H9 (cell line): ENCODE results near the gene PTPRN2. TPM values are rescaled to one million over a fixed set of nuclear protein-coding genes. Genes with fewer than 3 reads are reported as not detected.
A peak's percentile ranks its signal among the peaks of the same experiment; 100 is the strongest.

Experiments
- DNase-seq: peaks from one replicate; pipeline ENCODE4 v3.0.0-alpha.2; 2017
- H2AFZ ChIP-seq: one replicate; pipeline ENCODE4 v1.6.1; 2013; ENCODE audit warnings: mild to moderate bottlenecking, low read length, control low read depth, moderate library complexity
- H2AK5ac ChIP-seq: 2 replicates; pipeline ENCODE4 v1.6.1; 2013; ENCODE audit warnings: low read length, control low read depth, mixed read lengths; ENCODE audit not compliant: insufficient read length
- H2BK120ac ChIP-seq: one replicate; pipeline ENCODE4 v1.6.1; 2013; ENCODE audit warnings: low read depth, mild to moderate bottlenecking, low read length, control low read depth, inconsistent platforms; ENCODE audit not compliant: poor library complexity, severe bottlenecking
- H2BK12ac ChIP-seq: 2 replicates; pipeline ENCODE4 v1.6.1; 2013; ENCODE audit warnings: low read length, control low read depth, mixed read lengths, low read depth; ENCODE audit not compliant: insufficient read length
- H2BK15ac ChIP-seq: 2 replicates; pipeline ENCODE4 v1.6.1; 2013; ENCODE audit warnings: low read depth, low read length, control low read depth
- H2BK20ac ChIP-seq: one replicate; pipeline ENCODE4 v1.6.1; 2013; ENCODE audit warnings: low read depth, mild to moderate bottlenecking, low read length, control low read depth, inconsistent platforms; ENCODE audit not compliant: poor library complexity, severe bottlenecking
- H2BK5ac ChIP-seq: 2 replicates; pipeline ENCODE4 v1.6.1; 2013; ENCODE audit warnings: low read length, control low read depth, mixed read lengths; ENCODE audit not compliant: insufficient read length
- H3K14ac ChIP-seq: 2 replicates; pipeline ENCODE4 v1.6.1; 2013; ENCODE audit warnings: low read length, control low read depth; ENCODE audit not compliant: insufficient read depth
- H3K18ac ChIP-seq: 2 replicates; pipeline ENCODE4 v1.6.1; 2013; ENCODE audit warnings: low read depth, mild to moderate bottlenecking, mixed read lengths, low read length, control low read depth; ENCODE audit not compliant: insufficient read length
- H3K23ac ChIP-seq: 2 replicates; pipeline ENCODE4 v1.6.1; 2013; ENCODE audit warnings: low read length, control low read depth, mixed read lengths, low read depth; ENCODE audit not compliant: insufficient read length
- H3K23me2 ChIP-seq: 2 replicates; pipeline ENCODE4 v1.6.1; 2013; ENCODE audit warnings: low read depth, mild to moderate bottlenecking, mixed read lengths, low read length, control low read depth; ENCODE audit not compliant: insufficient read length, poor library complexity, severe bottlenecking
- H3K27ac ChIP-seq: 2 replicates; pipeline ENCODE4 v1.5.1; 2013; ENCODE audit warnings: low read length, control low read depth, mixed read lengths, low read depth; ENCODE audit not compliant: insufficient read length
- H3K27me3 ChIP-seq: 2 replicates; pipeline ENCODE4 v1.6.1; 2013; ENCODE audit warnings: low read length, control low read depth, inconsistent platforms; ENCODE audit not compliant: insufficient read depth
- H3K4ac ChIP-seq: 2 replicates; pipeline ENCODE4 v1.6.1; 2013; ENCODE audit warnings: low read depth, mild to moderate bottlenecking, control low read depth, inconsistent platforms, low read length, moderate library complexity
- H3K4me1 ChIP-seq: 2 replicates; pipeline ENCODE4 v1.6.1; 2013; ENCODE audit warnings: low read length, control low read depth, inconsistent platforms; ENCODE audit not compliant: insufficient read depth
- H3K4me2 ChIP-seq: 2 replicates; pipeline ENCODE4 v1.6.1; 2013; ENCODE audit warnings: low read length, control low read depth, mixed read lengths; ENCODE audit not compliant: insufficient read length, insufficient read depth
- H3K56ac ChIP-seq: 2 replicates; pipeline ENCODE4 v1.6.1; 2013; ENCODE audit warnings: low read depth, mild to moderate bottlenecking, mixed read lengths, low read length, control low read depth; ENCODE audit not compliant: insufficient read length
- H3K79me1 ChIP-seq: 2 replicates; pipeline ENCODE4 v1.6.1; 2013; ENCODE audit warnings: low read depth, mild to moderate bottlenecking, moderate library complexity, low read length, control low read depth, inconsistent platforms; ENCODE audit not compliant: insufficient read depth, poor library complexity, severe bottlenecking
- H3K79me2 ChIP-seq: 2 replicates; pipeline ENCODE4 v1.6.1; 2013; ENCODE audit warnings: low read length, control low read depth, inconsistent platforms; ENCODE audit not compliant: insufficient read depth
- H3K9ac ChIP-seq: 2 replicates; pipeline ENCODE4 v1.6.1; 2013; ENCODE audit warnings: low read length, control low read depth, mixed read lengths; ENCODE audit not compliant: insufficient read length; ENCODE audit errors: extremely low read depth
- H3K9me3 ChIP-seq: one replicate; pipeline ENCODE4 v1.6.1; 2013; ENCODE audit warnings: low read depth, low read length, inconsistent platforms; ENCODE audit not compliant: control insufficient read depth
- H3T11ph ChIP-seq: one replicate; pipeline ENCODE4 v1.6.1; 2013; ENCODE audit warnings: mild to moderate bottlenecking, low read length, control low read depth, inconsistent platforms
- H4K20me1 ChIP-seq: one replicate; pipeline ENCODE4 v1.6.1; 2013; ENCODE audit not compliant: control insufficient read depth, insufficient read length, insufficient read depth
- H4K5ac ChIP-seq: 2 replicates; pipeline ENCODE4 v1.6.1; 2013; ENCODE audit warnings: low read depth, mild to moderate bottlenecking, mixed read lengths, low read length, control low read depth; ENCODE audit not compliant: insufficient read length
- H4K8ac ChIP-seq: replicated peaks from 2 replicates; pipeline ENCODE4 v1.6.1; 2013; ENCODE audit warnings: low read length, control low read depth, mixed read lengths, low read depth; ENCODE audit not compliant: insufficient read length
- H4K91ac ChIP-seq: 2 replicates; pipeline ENCODE4 v1.6.1; 2013; ENCODE audit warnings: low read depth, mild to moderate bottlenecking, moderate library complexity, mixed read lengths, low read length, control low read depth; ENCODE audit not compliant: insufficient read length
- H3K27ac Mint-ChIP-seq, 3 experiments: 2 replicates in 2 of 3; 3 replicates in 1 of 3; pipeline ENCODE4 v1.8.0; 2020 to 2021; ENCODE audit warnings: mixed read lengths in 3 of 3, mild to moderate bottlenecking in 1 of 3, moderate library complexity in 1 of 3
- H3K27me3 Mint-ChIP-seq: 2 replicates; pipeline ENCODE4 v1.8.0; 2021; ENCODE audit warnings: low read depth, mild to moderate bottlenecking, moderate library complexity, mixed read lengths
- H3K36me3 Mint-ChIP-seq, 3 experiments: 2 replicates in 2 of 3; 3 replicates in 1 of 3; pipeline ENCODE4 v1.8.0; 2020 to 2021; ENCODE audit warnings: low read depth in 3 of 3, mixed read lengths in 3 of 3; ENCODE audit not compliant: insufficient read depth in 1 of 3
- H3K4me1 Mint-ChIP-seq, 2 experiments: 2 replicates each; pipeline ENCODE4 v1.8.0; 2020; ENCODE audit warnings: mixed read lengths in 2 of 2
- H3K4me3 Mint-ChIP-seq, 2 experiments: 2 replicates in 1 of 2; 3 replicates in 1 of 2; pipeline ENCODE4 v1.8.0; 2020 to 2021; ENCODE audit warnings: mild to moderate bottlenecking in 2 of 2, mixed read lengths in 2 of 2, moderate library complexity in 1 of 2
- H3K9me3 Mint-ChIP-seq, 2 experiments: 2 replicates in 1 of 2; 3 replicates in 1 of 2; pipeline ENCODE4 v1.8.0; 2020; ENCODE audit warnings: mild to moderate bottlenecking in 2 of 2, mixed read lengths in 2 of 2, moderate library complexity in 1 of 2
- WGBS: extraction: QIAGEN DNeasy Blood & Tissue Kit; methylation state at CpG from one replicate; pipeline ENCODE4 v1.1.7; 2013; ENCODE audit warnings: missing lambda C conversion rate, low lambda C conversion rate, mixed read lengths; ENCODE audit not compliant: insufficient read length; ENCODE audit errors: extremely low coverage; 5-methylcytosine and 5-hydroxymethylcytosine counted together
- total RNA-seq: library from RNA; stranded (reverse); gene quantifications from 2 replicates; pipeline ENCODE4 v1.2.1, GENCODE V29; 2021
- TF ChIP-seq, protein P1 (sequence below): fragments of 200-600 bp; sonication (generic); conservative IDR thresholded peaks from 3 replicates; pipeline ENCODE4 v1.8.0; 2021; ENCODE audit warnings: antibody characterized with exemption, mild to moderate bottlenecking

PTPRN2 gene
- total RNA-seq, 1 experiment from 2014 or later = 5.2 TPM

DNA sequence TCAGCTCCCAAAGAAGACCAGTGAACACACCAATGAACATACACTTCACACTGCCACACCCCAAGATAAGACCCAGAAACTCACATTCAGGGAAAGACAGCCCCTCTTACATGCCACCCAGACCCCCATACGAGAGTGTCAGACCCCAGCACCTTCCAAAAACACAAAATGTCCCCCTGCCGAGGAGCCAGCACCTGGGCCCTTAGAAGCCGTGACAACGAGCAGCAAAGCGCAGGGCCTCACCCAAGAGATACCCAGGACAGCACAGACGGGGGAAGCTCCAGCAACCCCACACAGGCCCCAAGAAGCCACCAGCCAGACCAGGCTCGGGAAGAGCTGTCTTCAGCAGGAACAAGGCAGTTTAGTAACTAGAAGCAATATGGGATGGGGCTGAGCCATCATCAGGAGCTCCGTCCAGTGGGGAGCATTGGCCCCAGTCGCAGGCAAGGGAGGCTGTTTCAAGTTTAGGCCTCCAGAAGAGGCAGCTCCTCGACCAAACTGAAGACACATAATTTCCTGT is 243.6 kb downstream of the PTPRN2 start:
- H3K27me3 Mint-ChIP-seq = peaks cover 11% of the 10 kb centered on the region
- Histone ChIP-seq H2BK20ac (no peak overlapping the region), H3K27ac (no peak overlapping the region), H3K23ac (no peak overlapping the region), H4K5ac (no peak overlapping the region), H3K56ac (no peak overlapping the region), H2BK120ac (no peak overlapping the region), H3T11ph (no peak overlapping the region), H4K20me1 (no peaks in the 10 kb centered on the region), H2BK12ac (no peak overlapping the region), H3K27me3 (no peaks in the 10 kb centered on the region), H3K79me2 (no peaks in the 10 kb centered on the region), H2BK15ac (no peak overlapping the region), H2AFZ (no peak overlapping the region), H2BK5ac (no peak overlapping the region), H4K8ac (no peak overlapping the region), H3K4me2 (no peak overlapping the region), H3K4me1 (no peaks in the 10 kb centered on the region), H3K9me3 (peaks cover 14% of the 10 kb centered on the region), H4K91ac (no peak overlapping the region), H3K14ac (no peak overlapping the region), H2AK5ac (no peak overlapping the region), H3K23me2 (no peaks in the 10 kb centered on the region), H3K79me1 (no peaks in the 10 kb centered on the region), H3K9ac (no peak overlapping the region), H3K4ac (no peak overlapping the region), H3K18ac (no peak overlapping the region)
- no peak overlapping the region for H3K27ac Mint-ChIP-seq
- peaks cover 13 to 23% (median 22%) of the 10 kb centered on the region in 3 experiments; a peak in 6 of 7 replicates for H3K36me3 Mint-ChIP-seq
- no peak overlapping the region for H3K4me3 Mint-ChIP-seq
- peaks cover 5 to 6% of the 10 kb centered on the region in 2 experiments for H3K4me1 Mint-ChIP-seq
- DNase-seq = peak; percentile 8
- no CpG with 5 or more reads among the region's 10 CpGs for WGBS
- peaks cover 31 to 37% of the 10 kb centered on the region in 2 experiments for H3K9me3 Mint-ChIP-seq
- TF ChIP-seq, protein P1, sequence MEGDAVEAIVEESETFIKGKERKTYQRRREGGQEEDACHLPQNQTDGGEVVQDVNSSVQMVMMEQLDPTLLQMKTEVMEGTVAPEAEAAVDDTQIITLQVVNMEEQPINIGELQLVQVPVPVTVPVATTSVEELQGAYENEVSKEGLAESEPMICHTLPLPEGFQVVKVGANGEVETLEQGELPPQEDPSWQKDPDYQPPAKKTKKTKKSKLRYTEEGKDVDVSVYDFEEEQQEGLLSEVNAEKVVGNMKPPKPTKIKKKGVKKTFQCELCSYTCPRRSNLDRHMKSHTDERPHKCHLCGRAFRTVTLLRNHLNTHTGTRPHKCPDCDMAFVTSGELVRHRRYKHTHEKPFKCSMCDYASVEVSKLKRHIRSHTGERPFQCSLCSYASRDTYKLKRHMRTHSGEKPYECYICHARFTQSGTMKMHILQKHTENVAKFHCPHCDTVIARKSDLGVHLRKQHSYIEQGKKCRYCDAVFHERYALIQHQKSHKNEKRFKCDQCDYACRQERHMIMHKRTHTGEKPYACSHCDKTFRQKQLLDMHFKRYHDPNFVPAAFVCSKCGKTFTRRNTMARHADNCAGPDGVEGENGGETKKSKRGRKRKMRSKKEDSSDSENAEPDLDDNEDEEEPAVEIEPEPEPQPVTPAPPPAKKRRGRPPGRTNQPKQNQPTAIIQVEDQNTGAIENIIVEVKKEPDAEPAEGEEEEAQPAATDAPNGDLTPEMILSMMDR = no peak
